H1 (cell line): Measurements from ENCODE around the gene ZNF106. TPM values are rescaled to one million over a fixed set of nuclear protein-coding genes. Genes with fewer than 3 reads are reported as not detected.

Source experiments
- CTCF ChIA-PET: fragments of 300-600 bp; sonication (Branson Sonifier 250); formaldehyde crosslinking; loops from one replicate; lab custom pipeline; 2021; ENCODE audit not compliant: partially characterized antibody; lab: Charles Lee
- POLR2A ChIA-PET: fragments of 300-600 bp; sonication (Branson Sonifier 250); formaldehyde crosslinking; loops from one replicate; lab custom pipeline; 2021; ENCODE audit warnings: inconsistent platforms; ENCODE audit not compliant: partially characterized antibody; lab: Charles Lee
- DNase-seq, 2 experiments: peaks; one replicate each; pipeline versions ENCODE4 v3.0.0 to v3.0.0-alpha.2; 2010 to 2022; ENCODE audit warnings: low spot score in 2 of 2, low read depth in 1 of 2, mixed read lengths in 1 of 2
- FAIRE-seq: peaks from 2 replicates; lab custom pipeline; 2011; peaks lifted over from hg19 to GRCh38; lab: Jason Lieb, UNC
- H2AFZ ChIP-seq: 2 replicates; pipeline ENCODE4 v1.8.1; 2012; ENCODE audit warnings: low read length, inconsistent platforms
- H2AK5ac ChIP-seq: 2 replicates; pipeline ENCODE4 v1.6.1; 2013; ENCODE audit warnings: low read depth, low read length
- H2BK120ac ChIP-seq: replicated peaks from 2 replicates; pipeline ENCODE3; 2013; ENCODE audit warnings: low read depth, low read length, inconsistent platforms
- H2BK12ac ChIP-seq: 2 replicates; pipeline ENCODE4 v1.6.1; 2013; ENCODE audit warnings: low read depth, low read length
- H2BK15ac ChIP-seq: 2 replicates; pipeline ENCODE4 v1.6.1; 2013; ENCODE audit warnings: low read length
- H2BK20ac ChIP-seq: 2 replicates; pipeline ENCODE4 v1.6.1; 2013; ENCODE audit warnings: low read length
- H2BK5ac ChIP-seq: 2 replicates; pipeline ENCODE4 v1.6.1; 2013; ENCODE audit warnings: low read depth, low read length
- H3K14ac ChIP-seq: 2 replicates; pipeline ENCODE4 v1.6.1; 2013; ENCODE audit warnings: inconsistent platforms; ENCODE audit not compliant: insufficient read length
- H3K18ac ChIP-seq: 2 replicates; pipeline ENCODE4 v1.6.1; 2013; ENCODE audit warnings: low read length; ENCODE audit errors: extremely low read depth
- H3K23ac ChIP-seq: 2 replicates; pipeline ENCODE4 v1.6.1; 2013; ENCODE audit warnings: inconsistent platforms; ENCODE audit not compliant: insufficient read length
- H3K23me2 ChIP-seq: 2 replicates; pipeline ENCODE4 v1.6.1; 2013; ENCODE audit warnings: low read depth, low read length
- H3K27ac ChIP-seq: 2 replicates; pipeline ENCODE4 v1.6.1; 2011; ENCODE audit warnings: low read depth, low read length, inconsistent platforms
- H3K27me3 ChIP-seq, 4 experiments: replicated peaks in 1 of 4; 1 replicate in 1 of 4; 2 replicates in 3 of 4; pipeline versions ENCODE4 v1.6.1 to v1.8.1; 2011 to 2013; ENCODE audit warnings: low read length in 3 of 4, mild to moderate bottlenecking in 3 of 4, inconsistent platforms in 2 of 4, mixed read lengths in 2 of 4, moderate library complexity in 1 of 4; ENCODE audit not compliant: control insufficient read depth in 3 of 4, insufficient read depth in 3 of 4; ENCODE audit errors: extremely low read depth in 1 of 4
- H3K36me3 ChIP-seq, 4 experiments: 2 replicates each; pipeline versions ENCODE4 v1.6.1 to v1.8.1; 2011 to 2013; ENCODE audit warnings: mild to moderate bottlenecking in 4 of 4, low read length in 3 of 4, moderate library complexity in 2 of 4, control low read depth in 1 of 4, inconsistent platforms in 1 of 4; ENCODE audit not compliant: insufficient read depth in 4 of 4, control insufficient read depth in 2 of 4
- H3K4ac ChIP-seq: replicated peaks from 2 replicates; pipeline ENCODE3; 2013; ENCODE audit warnings: low read length, low read depth, mixed read lengths, inconsistent platforms; ENCODE audit not compliant: insufficient read length
- H3K4me1 ChIP-seq, 4 experiments: replicated peaks in 1 of 4; 1 replicate in 1 of 4; 2 replicates in 3 of 4; pipeline versions ENCODE4 v1.6.1 to v1.8.1; 2011 to 2013; ENCODE audit warnings: low read length in 3 of 4, inconsistent platforms in 2 of 4, mixed read lengths in 1 of 4; ENCODE audit not compliant: insufficient read depth in 4 of 4, control insufficient read depth in 3 of 4
- H3K4me2 ChIP-seq, 2 experiments: 2 replicates each; pipeline versions ENCODE4 v1.6.1 to v1.8.1; 2011 to 2013; ENCODE audit warnings: low read depth in 2 of 2, low read length in 2 of 2, control low read depth in 1 of 2, inconsistent platforms in 1 of 2, mild to moderate bottlenecking in 1 of 2; ENCODE audit not compliant: insufficient read depth in 1 of 2
- H3K4me3 ChIP-seq, 4 experiments: fragments of 200-600, 300-600 bp in 1 of 4; sonication (generic), shearing (Covaris generic), sonication (Bioruptor Twin) in 1 of 4; 2 replicates each; pipeline versions ENCODE4 v1.5.1 to v1.8.1; 2011 to 2016; ENCODE audit warnings: low read length in 4 of 4, low read depth in 3 of 4, control low read depth in 2 of 4, inconsistent platforms in 2 of 4, mild to moderate bottlenecking in 2 of 4, mixed read lengths in 1 of 4, moderate library complexity in 1 of 4; ENCODE audit not compliant: insufficient read depth in 2 of 4; ENCODE audit errors: extremely low read depth in 1 of 4
- H3K56ac ChIP-seq: replicated peaks from 2 replicates; pipeline ENCODE3; 2013; ENCODE audit warnings: low read depth, mild to moderate bottlenecking, mixed read lengths, low read length, inconsistent platforms; ENCODE audit not compliant: insufficient read length
- H3K79me1 ChIP-seq: 2 replicates; pipeline ENCODE4 v1.6.1; 2013; ENCODE audit warnings: low read depth, low read length, control low read depth
- H3K79me2 ChIP-seq, 2 experiments: 2 replicates each; pipeline versions ENCODE4 v1.6.1 to v1.8.1; 2012 to 2013; ENCODE audit warnings: low read length in 2 of 2, mild to moderate bottlenecking in 2 of 2, inconsistent platforms in 1 of 2; ENCODE audit not compliant: insufficient read depth in 2 of 2, control insufficient read depth in 1 of 2
- H3K9ac ChIP-seq, 4 experiments: replicated peaks in 1 of 4; 1 replicate in 1 of 4; 2 replicates in 3 of 4; pipeline versions ENCODE4 v1.6.1 to v1.8.1; 2011 to 2013; ENCODE audit warnings: low read depth in 3 of 4, low read length in 3 of 4, control low read depth in 2 of 4, mild to moderate bottlenecking in 2 of 4, moderate library complexity in 2 of 4, inconsistent platforms in 1 of 4; ENCODE audit errors: extremely low read depth in 1 of 4
- H3K9me3 ChIP-seq, 2 experiments: 2 replicates each; pipeline versions ENCODE4 v1.6.1 to v1.8.1; 2012 to 2013; ENCODE audit warnings: mild to moderate bottlenecking in 2 of 2, moderate library complexity in 2 of 2, control low read depth in 1 of 2, inconsistent platforms in 1 of 2, low read depth in 1 of 2, low read length in 1 of 2, mixed read lengths in 1 of 2; ENCODE audit not compliant: insufficient read depth in 2 of 2
- H4K20me1 ChIP-seq, 2 experiments: replicated peaks in 1 of 2; 2 replicates each; pipeline versions ENCODE3 to v1.8.1; 2011 to 2013; ENCODE audit warnings: inconsistent platforms in 2 of 2, low read length in 2 of 2, mild to moderate bottlenecking in 1 of 2; ENCODE audit not compliant: insufficient read depth in 2 of 2, control insufficient read depth in 1 of 2
- H4K5ac ChIP-seq: 2 replicates; pipeline ENCODE4 v1.6.1; 2013; ENCODE audit warnings: low read length, low read depth, mixed read lengths, inconsistent platforms; ENCODE audit not compliant: insufficient read length
- H4K8ac ChIP-seq: 2 replicates; pipeline ENCODE4 v1.8.0; 2013; ENCODE audit warnings: mild to moderate bottlenecking, moderate library complexity, low read length, inconsistent platforms; ENCODE audit not compliant: insufficient read depth; ENCODE audit errors: extremely low read depth
- H4K91ac ChIP-seq: replicated peaks from 2 replicates; pipeline ENCODE3; 2013; ENCODE audit warnings: low read length, mixed read lengths, inconsistent platforms; ENCODE audit not compliant: insufficient read length
- ATF3 ChIP-seq: IDR thresholded peaks from 2 replicates; pipeline ENCODE4 v1.6.1; 2011; ENCODE audit warnings: low read depth, mild to moderate bottlenecking, low read length; ENCODE audit not compliant: insufficient read depth
- CBX8 ChIP-seq: fragments of 300-800, 300-1000 bp; sonication (generic); IDR thresholded peaks from 2 replicates; pipeline ENCODE4 v1.7.1; 2016; ENCODE audit warnings: low read depth, low read length, borderline replicate concordance
- CEBPB ChIP-seq: IDR thresholded peaks from 2 replicates; pipeline ENCODE4 v1.6.1; 2012; ENCODE audit warnings: low read depth, low read length
- FOSL1 ChIP-seq: IDR thresholded peaks from 2 replicates; pipeline ENCODE4 v1.6.1; 2011; ENCODE audit warnings: mild to moderate bottlenecking, low read depth, low read length, moderate library complexity; ENCODE audit not compliant: insufficient read depth
- SUZ12 ChIP-seq: fragments of 200-600 bp; sonication (generic); IDR thresholded peaks from 2 replicates; pipeline ENCODE4 v1.6.1; 2012; ENCODE audit warnings: mild to moderate bottlenecking, inconsistent platforms, low read length, moderate library complexity, mixed read lengths
- WGBS, 2 experiments: shearing (Covaris generic) in 1 of 2; methylation state at CpG; one replicate each; pipeline versions ENCODE4 v1.1.6 to v1.1.7; 2013 to 2015; ENCODE audit warnings: low lambda C conversion rate in 2 of 2, mixed read lengths in 2 of 2, inconsistent platforms in 1 of 2, low coverage in 1 of 2, missing lambda C conversion rate in 1 of 2; ENCODE audit not compliant: insufficient replicate concordance in 2 of 2, insufficient coverage in 1 of 2, insufficient read length in 1 of 2; ENCODE audit errors: extremely low coverage in 1 of 2, missing lambda C conversion rate in 1 of 2; 5-methylcytosine and 5-hydroxymethylcytosine counted together
- polyA plus RNA-seq, 7 experiments: library from polyadenylated mRNA; depleted of rRNA in 3 of 7; stranded (reverse) in 5 of 7; unstranded in 2 of 7; fragments of >200 nt in 5 of 7; fragments of 200-250 nt in 2 of 7; gene quantifications; 1 replicate in 5 of 7; 2 replicates in 1 of 7; 4 replicates in 1 of 7; pipeline versions ENCODE4 v1.2.1 to v1.2.3, GENCODE V29; 2011 to 2013; ENCODE audit warnings: missing spikeins in 2 of 7, mixed read lengths in 2 of 7
- total RNA-seq: library from RNA; stranded (reverse); fragmentation: NEBNext Ultra II Directional; extraction: Animal tissue kit (Norgen Biotek cat#: 25700); gene quantifications from 2 replicates; pipeline ENCODE4 v1.2.1, GENCODE V29; 2021

Gene ZNF106
- total and polyA plus RNA-seq, 2 of the 8 experiments (the other 6 are each of a cell fraction or from before 2014, with no cell fraction given): 18.2 to 62.0 TPM

GRCh38 chr15:42456971-42457370 lies 34.0 kb downstream of the ZNF106 start:
- peak overlapping the region; percentile 65; the same call in 1 of the 2 replicates for H2AK5ac ChIP-seq
- H4K91ac ChIP-seq: no peak overlapping the region
- H3K79me2 ChIP-seq: no peaks in the 10 kb centered on the region
- FAIRE-seq (no peak), DNase-seq (no peak)
- H3K56ac ChIP-seq: no peak overlapping the region
- no peak overlapping the region for H4K5ac ChIP-seq
- CTCF ChIA-PET: interaction anchor here (0.6 to 2.1 kb wide), 4 partner anchors 9 to 187 kb away, joined by 5 to 8 read pairs (median 8); no protein-coding TSS in a partner anchor
- H3K36me3 ChIP-seq: no peaks in the 10 kb centered on the region; a peak in 1 of 8 replicates
- no peak overlapping the region for H3K23ac ChIP-seq
- H3K4me1 ChIP-seq: peaks cover 0 to 8% (median 3%) of the 10 kb centered on the region in 4 experiments; a peak in 4 of 7 replicates
- H2BK15ac ChIP-seq: no peak overlapping the region
- peak overlapping the region; percentile 17; the same call in 1 of the 2 replicates for H3K18ac ChIP-seq
- 76% methylated on average over 3 of the region's 3 CpGs; no CpG with 5 or more reads in 1 of the 2 experiments for WGBS, 2 experiments
- H3K4ac ChIP-seq: no peak overlapping the region
- peak overlapping the region; percentile 9 for H2BK120ac ChIP-seq
- no peak overlapping the region for H3K9ac ChIP-seq
- H3K27ac ChIP-seq: 0 out of 2 replicates have a peak overlapping the region, but pooled peaks have one; percentile 81
- no peaks in the 10 kb centered on the region for H3K27me3 ChIP-seq
- no peaks in the 10 kb centered on the region for H3K23me2 ChIP-seq
- POLR2A ChIA-PET: interaction anchor here (0.6 to 1.0 kb wide), 2 partner anchors 29 to 34 kb away, joined by 3 read pairs; partner anchors contain the start of gene ZNF106
- peak overlapping the region; percentile 75 for H2BK12ac ChIP-seq
- peak overlapping the region in 2 of 4 experiments; percentile 3 to 31; a peak in 3 of 8 replicates for H3K4me3 ChIP-seq
- no peak overlapping the region for H3K14ac ChIP-seq
- no peaks in the 10 kb centered on the region for H3K9me3 ChIP-seq
- peak overlapping the region; percentile 24 to 50 for H3K4me2 ChIP-seq
- H2AFZ ChIP-seq: no peak overlapping the region
- no peaks in the 10 kb centered on the region for H3K79me1 ChIP-seq
- peak overlapping the region; percentile 83; the same call in 1 of the 2 replicates for H2BK20ac ChIP-seq
- H4K8ac ChIP-seq: no peak overlapping the region
- peak overlapping the region; percentile 77; the same call in 1 of the 2 replicates for H2BK5ac ChIP-seq
- H4K20me1 ChIP-seq: no peaks in the 10 kb centered on the region
- TF ChIP-seq SUZ12: no peak
- TF ChIP-seq FOSL1: no peak
- TF ChIP-seq ATF3: no peak
- no peak for TF ChIP-seq CEBPB
- TF ChIP-seq CBX8: no peak
